NCI-H1417 (cell line): ENCODE data around the gene GNB4.

ENCODE experiments used
- DNase-seq, 3 experiments: peaks; one replicate each; lab custom pipeline; 2025; lab: John Stamatoyannopoulos, UW

GNB4 gene

GRCh38 chr3:179355996-179356395 is 95.3 kb downstream of the GNB4 start:
- no peak for DNase-seq

- DNase-seq: peak in 2 of 3 experiments; percentile 33 to 56
Measured at GRCh38 chr3:179348325-179349013, 102.8 kb downstream of the GNB4 start.

GRCh38 chr3:179347345-179348194 is 103.7 kb downstream of the GNB4 start, which contains the start of gene MFN1:
Gene MFN1 (plus strand): TSS chr3:179347709. CDS start chr3:179348852, 1,143 bp downstream.
- DNase-seq: peak; percentile 90 to 99 (median 96)
